Smooth muscle cell (in vitro differentiated cells): ENCODE results near the gene EMILIN2. TPM values are rescaled to one million over a fixed set of nuclear protein-coding genes. Genes with fewer than 3 reads are reported as not detected.

Experiments used
- DNase-seq: peaks from one replicate; lab custom pipeline; 2025; ENCODE audit not compliant: unreplicated experiment; lab: John Stamatoyannopoulos, UW
- H2AFZ ChIP-seq: fragments of 200-600 bp; sonication (generic); 2 replicates; pipeline ENCODE4 v1.6.0; 2016; ENCODE audit warnings: antibody characterized with exemption, low read depth, mild to moderate bottlenecking
- H3F3A ChIP-seq: fragments of 200-600 bp; sonication (generic); 2 replicates; pipeline ENCODE4 v1.6.0; 2017; ENCODE audit warnings: antibody characterized with exemption, low read depth
- H3K27ac ChIP-seq: fragments of 200-600 bp; sonication (generic); 2 replicates; pipeline ENCODE4 v1.5.1; 2016; ENCODE audit warnings: low read depth, mild to moderate bottlenecking
- H3K27me3 ChIP-seq: fragments of 200-600 bp; sonication (generic); 2 replicates; pipeline ENCODE4 v1.6.1; 2016; ENCODE audit warnings: low read depth, mild to moderate bottlenecking
- H3K36me3 ChIP-seq: fragments of 200-600 bp; sonication (generic); 2 replicates; pipeline ENCODE4 v1.5.1; 2016; ENCODE audit warnings: low read depth
- H3K4me1 ChIP-seq: fragments of 200-600 bp; sonication (generic); 2 replicates; pipeline ENCODE4 v1.5.1; 2016; ENCODE audit warnings: low read depth
- H3K4me2 ChIP-seq: fragments of 200-600 bp; sonication (generic); 2 replicates; pipeline ENCODE4 v1.6.0; 2016; ENCODE audit warnings: mild to moderate bottlenecking
- H3K4me3 ChIP-seq: fragments of 200-600 bp; sonication (generic); 2 replicates; pipeline ENCODE4 v1.5.1; 2016; ENCODE audit warnings: mild to moderate bottlenecking
- H3K79me2 ChIP-seq: fragments of 200-600 bp; sonication (generic); 2 replicates; pipeline ENCODE4 v1.6.0; 2016; ENCODE audit warnings: low read depth, mild to moderate bottlenecking
- H3K9ac ChIP-seq: fragments of 200-600 bp; sonication (generic); 2 replicates; pipeline ENCODE4 v1.6.0; 2016; ENCODE audit warnings: low read depth
- H3K9me3 ChIP-seq: fragments of 200-600 bp; sonication (generic); replicated peaks from 2 replicates; pipeline ENCODE4 v1.5.1; 2016; ENCODE audit warnings: low read depth
- H4K20me1 ChIP-seq: fragments of 200-600 bp; sonication (generic); 2 replicates; pipeline ENCODE4 v1.6.0; 2016; ENCODE audit warnings: low read depth
- WGBS: methylation state at CpG from one replicate; pipeline ENCODE4 v1.1.7; 2016; ENCODE audit warnings: low lambda C conversion rate; 5-methylcytosine and 5-hydroxymethylcytosine counted together
- polyA plus RNA-seq: library from polyadenylated mRNA; unstranded; fragments of >200 nt; fragmentation: Nextera tagmentation; extraction: Ambion mirVana; gene quantifications from 2 replicates; pipeline ENCODE4 v1.2.1, GENCODE V29; 2016
- total RNA-seq: library from RNA; depleted of rRNA; stranded (reverse); fragments of >200 nt; gene quantifications from 2 replicates; pipeline ENCODE4 v1.2.3, GENCODE V29; 2014
- TF ChIP-seq, protein P1 (sequence below): fragments of 200-600 bp; sonication (generic); IDR thresholded peaks from 2 replicates; pipeline ENCODE4 v1.5.1; 2017; ENCODE audit warnings: borderline replicate concordance, mild to moderate bottlenecking, antibody characterized with exemption; ENCODE audit not compliant: insufficient read depth, poor library complexity, severe bottlenecking

EMILIN2 gene
- total and polyA plus RNA-seq, 2 experiments from 2014 or later = 6.5 to 22.9 TPM

DNA sequence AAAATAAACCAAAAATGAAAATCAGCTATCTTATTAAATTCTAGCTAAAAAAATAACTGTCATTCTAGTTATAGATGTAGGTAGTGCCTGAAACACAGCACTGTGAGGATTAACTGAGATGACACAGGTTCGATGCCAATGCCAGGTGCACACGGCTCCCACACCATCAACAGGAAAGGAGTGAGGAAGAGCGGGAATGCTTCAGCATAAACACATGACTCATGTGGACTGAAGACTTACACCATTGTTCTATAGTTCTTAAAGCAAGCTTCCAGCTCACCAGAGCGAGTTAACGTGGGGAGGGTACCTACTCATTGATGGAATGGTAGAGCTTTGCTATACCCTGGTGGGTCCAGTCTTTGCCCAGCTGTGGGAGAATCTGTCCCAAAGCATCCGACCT, 76.7 kb downstream of the EMILIN2 start:
- Histone ChIP-seq H3F3A (no peaks in the 10 kb centered on the region), H3K9me3 (no peaks in the 10 kb centered on the region), H3K27me3 (no peaks in the 10 kb centered on the region), H3K4me2 (no peak overlapping the region), H3K27ac (no peak overlapping the region), H3K9ac (no peak overlapping the region), H2AFZ (no peak overlapping the region), H4K20me1 (no peaks in the 10 kb centered on the region), H3K36me3 (peaks cover 5% of the 10 kb centered on the region), H3K4me3 (no peak overlapping the region), H3K79me2 (no peaks in the 10 kb centered on the region), H3K4me1 (no peaks in the 10 kb centered on the region)
- TF ChIP-seq, protein P1, sequence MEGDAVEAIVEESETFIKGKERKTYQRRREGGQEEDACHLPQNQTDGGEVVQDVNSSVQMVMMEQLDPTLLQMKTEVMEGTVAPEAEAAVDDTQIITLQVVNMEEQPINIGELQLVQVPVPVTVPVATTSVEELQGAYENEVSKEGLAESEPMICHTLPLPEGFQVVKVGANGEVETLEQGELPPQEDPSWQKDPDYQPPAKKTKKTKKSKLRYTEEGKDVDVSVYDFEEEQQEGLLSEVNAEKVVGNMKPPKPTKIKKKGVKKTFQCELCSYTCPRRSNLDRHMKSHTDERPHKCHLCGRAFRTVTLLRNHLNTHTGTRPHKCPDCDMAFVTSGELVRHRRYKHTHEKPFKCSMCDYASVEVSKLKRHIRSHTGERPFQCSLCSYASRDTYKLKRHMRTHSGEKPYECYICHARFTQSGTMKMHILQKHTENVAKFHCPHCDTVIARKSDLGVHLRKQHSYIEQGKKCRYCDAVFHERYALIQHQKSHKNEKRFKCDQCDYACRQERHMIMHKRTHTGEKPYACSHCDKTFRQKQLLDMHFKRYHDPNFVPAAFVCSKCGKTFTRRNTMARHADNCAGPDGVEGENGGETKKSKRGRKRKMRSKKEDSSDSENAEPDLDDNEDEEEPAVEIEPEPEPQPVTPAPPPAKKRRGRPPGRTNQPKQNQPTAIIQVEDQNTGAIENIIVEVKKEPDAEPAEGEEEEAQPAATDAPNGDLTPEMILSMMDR = no peak
- WGBS = 95% methylated on average over 6 of the region's 6 CpGs
- DNase-seq = no peak

DNA sequence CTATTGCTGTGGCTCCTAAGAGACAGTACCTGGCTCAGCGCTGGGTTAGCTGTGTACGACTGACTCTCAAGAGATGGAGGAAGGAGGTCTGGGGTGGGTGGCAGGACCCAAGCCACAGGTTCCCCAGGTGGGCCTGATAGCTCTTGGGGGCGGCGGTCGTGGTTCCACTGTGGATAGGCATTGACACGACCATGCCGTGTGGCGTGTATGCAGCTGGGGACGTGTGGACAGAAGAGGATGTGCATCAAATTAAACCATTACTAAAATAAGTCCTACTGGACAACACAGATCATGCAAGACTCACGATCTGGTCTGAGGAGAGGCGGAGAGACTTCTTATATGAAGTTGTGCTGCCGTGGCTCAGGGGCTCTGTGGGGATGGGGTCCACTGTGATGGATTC, 78.1 kb downstream of the EMILIN2 start:
- H3K36me3 ChIP-seq = peaks cover 5% of the 10 kb centered on the region
- no peaks in the 10 kb centered on the region for H3K9me3 ChIP-seq
- WGBS = 96% methylated on average over 12 of the region's 12 CpGs
- no peaks in the 10 kb centered on the region for H3K4me1 ChIP-seq
- H3K4me3 ChIP-seq = no peak overlapping the region
- H3K27me3 ChIP-seq = no peaks in the 10 kb centered on the region
- H3K79me2 ChIP-seq = no peaks in the 10 kb centered on the region
- TF ChIP-seq, protein P1 = no peak
- no peaks in the 10 kb centered on the region for H3F3A ChIP-seq
- H2AFZ ChIP-seq = no peak overlapping the region
- H3K9ac ChIP-seq = no peak overlapping the region
- no peak overlapping the region for H3K27ac ChIP-seq
- no peak for DNase-seq
- H4K20me1 ChIP-seq = no peaks in the 10 kb centered on the region
- H3K4me2 ChIP-seq = no peak overlapping the region

DNA sequence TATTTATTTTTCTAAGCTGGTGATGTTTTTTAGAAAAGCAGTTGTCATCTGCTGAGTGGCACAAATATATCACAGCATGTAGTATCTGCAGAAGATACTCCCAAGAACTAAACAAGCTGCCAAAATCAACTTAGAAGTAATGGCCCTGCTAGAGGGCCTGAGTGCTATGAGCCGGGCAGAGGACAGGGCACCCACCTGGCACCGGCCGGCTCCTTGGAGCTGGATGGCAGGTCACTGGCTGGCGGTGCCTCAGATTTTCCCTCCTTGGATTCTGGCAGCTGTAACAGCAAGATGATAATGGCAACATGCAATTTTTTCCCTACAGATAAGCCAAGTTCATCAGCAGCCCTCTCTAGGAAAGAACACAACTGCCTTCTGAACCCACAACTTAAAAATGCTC, 79.7 kb downstream of the EMILIN2 start:
- TF ChIP-seq, protein P1 = no peak
- H3K4me1 ChIP-seq = no peaks in the 10 kb centered on the region
- H2AFZ ChIP-seq = no peak overlapping the region
- H3K27me3 ChIP-seq = no peaks in the 10 kb centered on the region
- 99% methylated on average over 4 of the region's 4 CpGs for WGBS
- peaks cover 5% of the 10 kb centered on the region for H3K36me3 ChIP-seq
- no peak for DNase-seq
- no peaks in the 10 kb centered on the region for H4K20me1 ChIP-seq
- H3K9ac ChIP-seq = no peak overlapping the region
- H3K79me2 ChIP-seq = no peaks in the 10 kb centered on the region
- no peak overlapping the region for H3K4me2 ChIP-seq
- H3F3A ChIP-seq = no peaks in the 10 kb centered on the region
- H3K4me3 ChIP-seq = no peak overlapping the region
- H3K9me3 ChIP-seq = no peaks in the 10 kb centered on the region
- H3K27ac ChIP-seq = no peak overlapping the region

DNA sequence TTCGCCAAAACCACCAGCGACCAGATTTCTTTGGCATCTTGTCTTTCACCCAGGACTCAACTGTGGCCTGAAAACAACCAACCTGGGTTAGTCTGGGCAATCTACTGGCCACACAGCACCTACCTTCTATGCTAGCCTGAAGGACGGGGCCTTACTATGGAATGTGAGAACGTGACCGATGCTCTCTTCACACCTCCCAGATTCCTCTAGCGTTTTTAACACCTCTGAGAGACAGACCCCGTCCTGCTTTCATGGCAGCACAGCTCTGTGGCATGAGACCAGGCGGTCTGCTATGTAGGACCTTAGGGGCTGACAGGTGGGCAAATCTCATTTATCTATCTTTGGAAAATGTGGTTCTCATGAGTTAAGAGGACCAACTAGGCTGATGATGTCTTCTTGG, 80.9 kb downstream of the EMILIN2 start:
- Histone ChIP-seq H3K36me3 (peaks cover 5% of the 10 kb centered on the region), H3K4me2 (no peak overlapping the region), H3K4me1 (no peaks in the 10 kb centered on the region), H3F3A (no peaks in the 10 kb centered on the region), H3K27me3 (no peaks in the 10 kb centered on the region), H3K27ac (no peak overlapping the region), H3K4me3 (no peak overlapping the region), H4K20me1 (no peaks in the 10 kb centered on the region), H3K9me3 (no peaks in the 10 kb centered on the region), H3K79me2 (no peaks in the 10 kb centered on the region), H3K9ac (no peak overlapping the region), H2AFZ (no peak overlapping the region)
- WGBS = 88% methylated on average over 8 of the region's 8 CpGs
- no peak for DNase-seq
- TF ChIP-seq, protein P1 = no peak
